HG02623 (cell line): ENCODE data around the gene MKRN2.
"Not testable (repeated sequence)": the region's sequence is repeated elsewhere in the genome, so short reads cannot be mapped to it uniquely, and the experiment has no call there.

Experiments used
- ATAC-seq: cut with Tn5 transposase; IDR thresholded peaks from one replicate; pipeline ENCODE4 v1.9.1; 2021; ENCODE audit warnings: moderate library complexity; ENCODE audit not compliant: unreplicated experiment

MKRN2 gene

DNA sequence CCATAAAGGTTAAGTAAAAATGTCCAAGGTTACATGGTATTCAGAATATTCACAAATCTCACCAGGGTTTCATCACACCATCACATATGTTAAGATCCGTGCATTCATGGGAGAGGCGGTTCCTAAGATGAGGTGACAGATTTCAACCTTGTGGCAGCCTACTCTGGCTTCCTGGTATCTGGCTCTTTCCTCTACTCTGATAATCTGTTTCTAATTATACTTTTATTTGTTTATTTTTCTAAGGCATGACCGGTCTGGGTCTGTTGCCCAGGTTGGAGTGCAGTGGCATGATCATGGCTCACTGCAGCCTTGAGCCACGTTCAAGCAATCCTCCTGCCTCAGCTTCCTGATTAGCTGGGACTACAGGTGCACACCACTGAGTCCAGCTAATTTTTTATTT, 72.7 kb downstream of the MKRN2 start:
- no peak for ATAC-seq

- no peak for ATAC-seq
Observed at GRCh38 chr3:12630292-12630691, 73.4 kb downstream of the MKRN2 start.

GRCh38 chr3:12630843-12631242, 74.0 kb downstream of the MKRN2 start:
- not testable (repeated sequence) for ATAC-seq

GRCh38 chr3:12632523-12632922, 75.6 kb downstream of the MKRN2 start:
- ATAC-seq, result no peak

- ATAC-seq, result no peak
Observed at GRCh38 chr3:12633108-12633507, 76.2 kb downstream of the MKRN2 start.
